Right ventricle myocardium superior (tissue), 1 donor: Measurements from ENCODE around the gene BMPR1B. TPM values are rescaled to one million over a fixed set of nuclear protein-coding genes. Genes with fewer than 3 reads are reported as not detected.

Experiments
- ATAC-seq: fragments of 200-7000 bp; cut with Tn5 transposase; one replicate; pipeline ENCODE4 v1.9.1; 2020; ENCODE audit warnings: mild to moderate bottlenecking; ENCODE audit not compliant: poor library complexity
- DNase-seq: peaks from one replicate; pipeline ENCODE4 v3.0.0-alpha.2; 2020
- intact Hi-C: fragments of 100-400 bp; cut with DNase I; formaldehyde crosslinking; loops from one replicate; pipeline ENCODE4 v1.11.2; 2022
- long read RNA-seq: library from polyadenylated mRNA; unstranded; transcript quantifications from one replicate; pipeline ENCODE4 v2.0.0, GENCODE V29; 2021
- total RNA-seq: library from RNA; stranded (reverse); fragmentation: NEBNext Ultra II Directional; extraction: Animal tissue kit (Norgen Biotek cat#: 25700); gene quantifications from one replicate; pipeline ENCODE4 v1.2.1, GENCODE V29; 2021
- donor health status: DM: no; HTN: yes; CAD: no; lungs with severe emphysema.

Gene BMPR1B
- 1.4 TPM for total RNA-seq
- long read RNA-seq, full-length matches to known transcripts = 1 of 1 reads
- long read RNA-seq, partial matches to known transcripts = 0 of 1 reads
- long read RNA-seq, other reads (novel, unspliced or antisense) = 0 of 1 reads

DNA sequence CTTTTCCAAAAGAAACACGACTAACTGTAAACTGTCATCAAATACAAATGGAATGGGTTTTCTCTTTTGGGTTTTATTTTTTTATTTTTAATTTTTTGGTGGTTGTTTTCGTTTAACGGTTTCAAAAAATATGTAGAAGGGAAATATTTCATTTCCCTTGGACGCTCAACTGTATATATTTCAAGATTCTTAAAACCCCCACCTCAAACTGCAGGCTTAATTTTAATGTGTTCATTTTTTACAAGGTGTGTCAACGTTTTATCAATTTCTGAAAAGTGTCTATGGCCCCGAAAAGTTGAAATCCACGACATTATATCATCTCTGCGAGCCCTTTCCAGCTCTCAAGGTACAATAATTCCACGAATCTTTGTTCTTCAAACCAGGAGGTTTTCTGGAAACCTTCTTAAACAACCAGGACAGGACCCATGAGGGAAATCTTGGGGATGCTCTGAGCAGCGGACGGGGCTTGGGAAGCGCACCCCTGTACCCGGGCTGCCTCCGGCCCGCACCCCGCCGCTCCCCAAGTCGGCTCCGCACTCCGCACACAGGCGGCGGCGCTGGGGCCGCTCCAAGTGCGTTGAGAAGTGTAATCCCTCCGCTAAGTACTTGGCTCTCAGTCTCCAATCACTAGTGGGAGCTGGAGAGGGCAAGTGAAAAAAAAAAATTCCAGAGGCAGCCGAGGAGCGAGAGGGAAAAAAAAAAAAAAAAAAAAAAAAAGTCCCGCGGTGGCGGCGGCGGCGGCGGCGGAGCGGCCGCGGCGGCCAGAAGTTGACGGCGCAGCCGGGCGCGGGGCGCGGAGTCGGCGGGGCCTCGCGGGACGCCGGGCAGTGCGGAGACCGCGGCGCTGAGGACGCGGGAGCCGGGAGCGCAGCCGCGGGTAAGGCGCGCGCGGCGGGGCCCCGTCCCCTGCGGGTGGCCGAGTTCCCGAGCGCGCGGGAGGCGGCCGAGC lies at the start of gene BMPR1B:
Gene BMPR1B (plus strand): TSS at position 764 of the 949 bp plus-strand sequence. CDS start 346,470 bp downstream, outside the sequence.
- DNase-seq = peak; percentile 46
- peak; percentile 58 for ATAC-seq
- intact Hi-C loops = no loop called here

- DNase-seq = no peak
- no peak for ATAC-seq
- intact Hi-C loops = no loop called here
These were observed 46.1 kb upstream of the BMPR1B start for GRCh38 chr4:94711635-94712034.

DNA sequence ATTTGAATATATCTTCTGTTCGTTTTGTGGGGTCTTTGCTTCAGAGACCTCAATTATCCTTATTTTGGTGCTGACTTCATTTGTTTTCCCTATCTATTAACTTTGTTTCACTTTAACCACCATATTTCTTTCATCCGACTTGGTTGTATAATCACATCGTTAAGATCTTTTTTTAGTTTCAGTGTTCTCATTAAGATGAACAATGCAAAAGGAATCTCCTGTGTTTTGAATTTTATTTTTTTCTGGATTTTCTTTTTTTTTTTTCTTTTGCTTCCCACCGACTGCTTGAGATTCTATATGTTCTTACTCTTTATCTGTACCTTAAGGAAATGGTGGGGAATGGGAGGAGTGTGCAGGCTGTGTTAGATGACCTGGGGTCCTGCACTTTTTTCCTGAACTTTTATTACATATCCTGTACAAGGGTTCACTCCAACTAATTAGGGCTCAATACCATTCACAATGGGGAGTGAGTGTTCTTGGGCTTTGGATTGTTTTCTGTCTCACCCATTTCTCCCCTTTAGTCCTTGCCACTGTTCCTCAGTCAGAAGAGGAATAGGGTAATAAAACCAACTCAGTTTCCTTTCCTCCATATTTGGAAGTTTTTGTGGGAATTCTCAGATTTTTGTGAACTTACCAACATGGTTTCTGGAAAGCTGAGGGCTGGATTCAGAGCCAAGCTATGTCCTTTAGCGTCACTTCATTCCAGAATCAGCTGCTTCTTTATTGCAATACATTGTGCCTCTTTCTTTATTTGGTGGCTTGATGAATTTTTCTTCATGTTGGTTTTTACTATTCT lies 43.2 kb upstream of the BMPR1B start:
- intact Hi-C loops = no loop called here
- ATAC-seq = no peak
- DNase-seq = no peak

- DNase-seq = no peak
- ATAC-seq = no peak
- intact Hi-C loops = no loop called here
These were observed 42.0 kb upstream of the BMPR1B start for GRCh38 chr4:94715726-94716125.

DNA sequence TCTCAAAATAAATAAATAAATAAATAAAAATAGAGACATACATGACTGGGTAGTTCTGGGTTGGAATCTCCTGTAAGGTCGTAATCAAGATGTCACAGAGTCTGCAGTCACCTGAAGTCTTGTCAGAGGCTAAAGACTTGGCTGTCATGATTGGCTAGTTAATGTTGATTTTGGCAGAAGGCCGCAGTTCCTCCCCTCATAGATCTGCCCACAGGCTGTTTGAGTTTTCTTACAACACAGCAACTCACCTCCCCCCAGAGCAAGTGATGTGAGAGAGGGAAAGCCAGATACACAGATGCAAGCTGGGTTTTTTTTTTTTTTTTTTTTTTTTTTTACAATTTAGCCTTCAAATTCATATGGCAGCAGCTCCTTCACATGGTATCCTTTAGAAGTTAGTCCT lies 36.4 kb upstream of the BMPR1B start:
- no peak for DNase-seq
- intact Hi-C loops = no loop called here
- no peak for ATAC-seq

DNA sequence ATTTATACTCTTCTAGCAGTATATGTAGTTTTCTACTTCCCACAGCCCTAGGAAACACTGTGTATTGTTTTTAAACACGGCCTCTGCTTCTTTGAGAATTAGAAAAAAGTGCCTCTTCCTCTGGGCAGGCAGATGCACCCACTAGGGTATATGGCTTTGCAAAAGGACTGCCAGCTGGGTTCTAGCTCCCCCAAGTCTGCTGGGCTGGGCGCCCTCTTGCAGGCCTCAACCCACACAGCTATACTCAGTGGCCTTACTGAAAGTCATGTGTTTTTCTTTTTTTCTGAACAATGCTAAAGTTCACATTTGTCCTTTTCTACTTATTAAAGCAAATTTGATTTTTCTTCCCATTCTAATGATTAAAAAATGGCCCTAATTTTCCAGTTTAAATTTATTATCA lies 35.5 kb upstream of the BMPR1B start:
- intact Hi-C loops = no loop called here
- ATAC-seq = no peak
- no peak for DNase-seq

DNA sequence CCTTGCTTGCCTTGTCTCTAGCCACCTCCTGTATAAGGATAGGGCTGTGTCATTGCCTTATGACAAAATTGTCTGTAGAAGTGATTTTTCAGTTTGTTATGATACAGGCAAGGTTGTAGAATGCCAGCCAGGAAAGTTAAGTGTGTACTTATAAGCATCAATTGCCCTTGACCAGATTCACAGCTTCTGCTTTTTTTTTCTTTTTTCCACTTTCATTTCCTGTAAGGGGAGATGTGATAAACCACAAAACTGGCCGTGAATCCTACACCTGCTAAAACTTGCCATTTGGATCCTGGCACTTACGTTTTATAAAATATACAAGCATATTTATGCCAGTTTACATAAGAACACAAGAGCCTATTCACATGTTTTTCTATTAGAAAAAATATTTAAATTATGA lies 35.0 kb upstream of the BMPR1B start:
- intact Hi-C loops = no loop called here
- ATAC-seq = no peak
- DNase-seq = no peak

DNA sequence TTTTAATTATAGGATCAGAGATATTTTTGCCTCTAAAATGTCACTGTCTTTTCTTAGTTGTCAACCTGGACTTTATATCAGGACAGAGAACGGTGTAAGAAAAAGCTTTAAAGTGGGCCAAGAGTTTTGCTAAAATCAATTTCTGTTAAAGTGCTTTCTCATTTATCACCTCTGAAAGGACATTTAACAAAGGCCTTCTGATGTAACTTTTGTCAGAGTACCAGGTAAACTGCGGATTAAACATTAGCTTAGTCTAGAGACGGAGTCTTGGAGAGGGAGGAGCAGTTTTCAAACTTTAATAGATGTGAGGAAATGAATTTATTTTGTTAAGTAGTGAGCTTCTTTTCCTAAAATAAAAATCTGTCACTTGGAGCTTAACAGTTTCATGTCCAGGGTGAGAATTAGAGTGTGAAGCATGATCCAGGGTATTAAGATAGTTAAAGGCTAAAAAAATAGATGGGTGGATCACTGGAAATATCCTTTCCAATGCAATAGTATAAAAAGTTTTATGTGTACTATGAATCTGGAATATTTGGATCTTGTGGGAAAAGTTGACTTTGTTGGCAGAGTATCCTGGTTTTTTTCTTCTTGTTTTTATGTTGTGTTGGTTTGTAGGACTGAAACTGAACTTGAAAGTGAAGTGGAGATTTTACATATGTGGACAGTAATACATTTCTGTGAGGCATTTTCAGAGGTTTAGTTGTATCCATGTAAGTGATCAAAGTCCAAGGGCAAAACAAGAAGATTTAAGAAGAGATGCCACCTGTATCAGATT lies 33.6 kb upstream of the BMPR1B start:
- DNase-seq (no peak), ATAC-seq (no peak)
- intact Hi-C loops = no loop called here

- ATAC-seq (no peak), DNase-seq (no peak)
- intact Hi-C loops = no loop called here
These were observed 31.1 kb upstream of the BMPR1B start for GRCh38 chr4:94726524-94727123.

DNA sequence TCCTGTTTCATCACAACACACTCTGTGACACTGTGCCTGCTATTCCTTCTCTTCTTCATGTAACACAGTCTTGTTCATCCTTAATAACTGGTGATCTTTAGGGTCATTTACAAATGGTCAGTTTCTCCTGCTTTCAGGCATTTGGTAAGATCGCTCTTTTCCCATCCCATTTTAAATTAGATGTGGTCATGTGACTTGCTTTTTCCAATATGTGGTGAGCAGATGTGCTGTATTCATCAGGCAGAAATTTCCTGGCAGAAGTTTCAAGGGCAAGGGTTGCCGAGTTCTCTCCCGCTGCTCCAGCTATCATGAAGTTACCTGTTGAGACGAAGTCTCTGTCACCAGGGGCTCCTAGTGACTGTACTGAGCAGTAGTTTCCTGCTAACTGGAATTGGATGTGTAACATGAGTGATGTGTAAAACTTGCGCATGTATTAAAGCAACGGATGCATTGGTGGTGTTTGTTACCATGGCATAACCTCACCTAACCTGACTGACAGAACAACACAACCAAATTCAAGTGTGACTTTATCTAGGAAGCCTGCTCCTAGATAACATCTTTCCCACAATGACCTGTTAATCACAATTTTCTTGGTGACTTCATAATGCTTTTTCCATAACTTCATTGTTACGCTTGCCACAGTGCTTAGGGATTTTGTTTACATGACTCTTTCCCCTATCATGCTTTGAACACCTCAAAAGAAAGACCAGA lies 29.5 kb upstream of the BMPR1B start:
- intact Hi-C loops = no loop called here
- DNase-seq (no peak), ATAC-seq (no peak)

GRCh38 chr4:94732358-94732698 lies 25.4 kb upstream of the BMPR1B start:
- DNase-seq (no peak), ATAC-seq (no peak)
- intact Hi-C loops = no loop called here

GRCh38 chr4:94739741-94740140 lies 18.0 kb upstream of the BMPR1B start:
- intact Hi-C loops = no loop called here
- DNase-seq (no peak), ATAC-seq (no peak)

DNA sequence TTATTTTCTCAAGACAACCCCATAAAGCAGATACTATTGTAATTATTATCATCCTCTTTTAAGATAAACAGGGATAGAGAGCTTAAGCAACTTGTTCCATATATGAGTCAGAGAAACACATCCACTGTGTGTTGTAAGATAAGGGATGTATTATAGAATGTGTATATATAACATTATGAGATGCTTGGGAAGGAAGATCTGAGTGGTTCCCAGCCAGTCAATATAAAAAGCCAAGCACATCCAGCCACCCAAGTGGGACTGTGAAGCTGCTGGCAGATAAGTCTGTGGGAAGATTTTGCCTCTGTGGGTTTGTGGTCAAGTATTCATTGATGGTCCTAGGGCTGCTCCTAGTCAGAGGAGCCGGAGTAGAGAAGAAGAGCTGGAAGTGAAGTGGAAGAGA lies 16.5 kb upstream of the BMPR1B start:
- intact Hi-C loops = no loop called here
- DNase-seq (no peak), ATAC-seq (no peak)

DNA sequence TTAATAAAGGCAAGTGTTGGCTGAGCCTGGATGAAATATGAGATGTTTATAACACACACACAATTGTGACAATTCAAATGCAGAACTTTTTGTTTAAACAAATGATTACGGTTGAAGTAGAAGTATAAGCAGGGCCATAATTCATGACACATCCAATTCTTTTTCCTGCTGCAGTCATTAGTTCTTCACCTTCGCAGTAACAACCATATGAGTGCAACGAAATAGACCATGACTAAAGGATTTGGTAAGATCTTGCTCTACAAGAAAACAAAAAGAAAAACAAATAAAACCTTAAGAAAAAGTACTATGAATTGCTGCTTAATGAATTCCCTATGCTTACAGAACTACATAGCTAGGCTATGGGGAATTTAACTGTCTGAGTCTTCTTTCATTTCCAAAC lies 13.9 kb upstream of the BMPR1B start:
- ATAC-seq = no peak
- DNase-seq = no peak
- intact Hi-C loops = no loop called here

DNA sequence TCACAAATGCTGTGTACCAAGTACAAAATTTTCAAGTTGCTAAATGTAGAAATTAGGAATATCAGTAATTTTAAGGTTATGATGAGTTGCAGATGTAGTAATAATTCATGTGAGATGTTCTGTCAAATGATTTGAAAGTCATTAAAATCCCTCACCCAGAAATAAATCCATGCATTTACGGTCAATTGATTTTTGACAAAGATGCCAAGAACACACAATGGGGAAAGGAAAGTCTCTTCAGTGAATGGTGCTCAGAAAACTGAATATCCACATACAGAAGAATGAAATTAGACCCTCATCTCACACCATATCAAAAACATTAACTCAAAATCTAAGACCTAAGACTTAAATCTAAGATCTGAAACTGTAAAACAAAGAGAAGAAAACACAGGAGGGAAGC lies 12.9 kb upstream of the BMPR1B start:
- intact Hi-C loops = no loop called here
- ATAC-seq (no peak), DNase-seq (no peak)

DNA sequence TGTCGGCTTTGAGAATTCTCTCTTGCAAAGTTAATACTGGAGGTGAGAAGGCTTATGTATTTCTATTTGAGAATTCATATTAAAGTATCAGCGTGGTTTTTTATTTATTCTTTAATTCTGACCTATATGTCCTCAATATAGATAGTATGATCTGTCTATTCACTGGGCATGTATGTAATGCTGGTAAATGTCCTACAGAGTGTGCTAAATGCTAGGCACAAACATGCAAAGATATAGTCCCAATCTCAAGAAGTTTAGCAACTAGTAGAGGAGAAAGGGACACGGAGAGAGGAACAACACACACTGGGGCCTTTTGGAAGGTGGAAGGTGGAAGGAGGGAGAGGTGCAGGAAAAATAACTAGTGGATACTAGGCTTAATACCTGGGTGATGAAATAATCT lies 11.0 kb upstream of the BMPR1B start:
- ATAC-seq (no peak), DNase-seq (no peak)
- intact Hi-C loops = no loop called here

- ATAC-seq (peak; percentile 58), DNase-seq (peak; percentile 43)
- intact Hi-C loops = no loop called here
These were observed 465 bp downstream of the BMPR1B start for GRCh38 chr4:94758141-94758699.
